ENCODE results near the gene SEMA3E.
"Not testable (repeated sequence)": the region's sequence is repeated elsewhere in the genome, so short reads cannot be mapped to it uniquely, and the experiment has no call there.

The SEMA3E gene

GRCh38 chr7:83648464-83649241, at the start of gene SEMA3E:
Gene SEMA3E (minus strand): TSS chr7:83649139.
- peak; percentile 26 for DNase-seq (ENCODE audit: low read depth, low spot score)

GRCh38 chr7:83697804-83698530, 49.0 kb upstream of the SEMA3E start:
- no peak for DNase-seq (ENCODE audit: low read depth, low spot score)

GRCh38 chr7:83696101-83696500, 47.2 kb upstream of the SEMA3E start:
- no peak for DNase-seq (ENCODE audit: low read depth, low spot score)

- DNase-seq (ENCODE audit: low read depth, low spot score): no peak
Observed at GRCh38 chr7:83695128-83695960, 46.4 kb upstream of the SEMA3E start.

GRCh38 chr7:83693256-83693655, 44.3 kb upstream of the SEMA3E start:
- DNase-seq (ENCODE audit: low read depth, low spot score): no peak

- no peak for DNase-seq (ENCODE audit: low read depth, low spot score)
Observed at GRCh38 chr7:83691095-83691494, 42.2 kb upstream of the SEMA3E start.

GRCh38 chr7:83689855-83690254, 40.9 kb upstream of the SEMA3E start:
- DNase-seq (ENCODE audit: low read depth, low spot score): no peak

GRCh38 chr7:83686416-83686815, 37.5 kb upstream of the SEMA3E start:
- DNase-seq (ENCODE audit: low read depth, low spot score): no peak

GRCh38 chr7:83684928-83685327, 36.0 kb upstream of the SEMA3E start:
- no peak for DNase-seq (ENCODE audit: low read depth, low spot score)

GRCh38 chr7:83681200-83681778, 32.4 kb upstream of the SEMA3E start:
- DNase-seq (ENCODE audit: low read depth, low spot score): no peak

- DNase-seq (ENCODE audit: low read depth, low spot score): peak; percentile 93
Observed at GRCh38 chr7:83677180-83677866, 28.4 kb upstream of the SEMA3E start.

- not testable (repeated sequence) for DNase-seq (ENCODE audit: low read depth, low spot score)
Observed at GRCh38 chr7:83673291-83673690, 24.4 kb upstream of the SEMA3E start.

- no peak for DNase-seq (ENCODE audit: low read depth, low spot score)
Observed at GRCh38 chr7:83672157-83672556, 23.2 kb upstream of the SEMA3E start.

GRCh38 chr7:83663131-83663530, 14.2 kb upstream of the SEMA3E start:
- DNase-seq (ENCODE audit: low read depth, low spot score): no peak

- DNase-seq (ENCODE audit: low read depth, low spot score): no peak
Observed at GRCh38 chr7:83658126-83658525, 9.2 kb upstream of the SEMA3E start.

- peak; percentile 32 for DNase-seq (ENCODE audit: low read depth, low spot score)
Observed at GRCh38 chr7:83655951-83656556, 7.1 kb upstream of the SEMA3E start.

- DNase-seq (ENCODE audit: low read depth, low spot score): no peak
Observed at GRCh38 chr7:83652481-83652880, 3.5 kb upstream of the SEMA3E start.

GRCh38 chr7:83649701-83650100, 762 bp upstream of the SEMA3E start:
- DNase-seq (ENCODE audit: low read depth, low spot score): no peak

GRCh38 chr7:83646027-83646426, 2.9 kb downstream of the SEMA3E start:
- DNase-seq (ENCODE audit: low read depth, low spot score): no peak

- no peak for DNase-seq (ENCODE audit: low read depth, low spot score)
Observed at GRCh38 chr7:83643739-83644138, 5.2 kb downstream of the SEMA3E start.

- no peak for DNase-seq (ENCODE audit: low read depth, low spot score)
Observed at GRCh38 chr7:83643012-83643411, 5.9 kb downstream of the SEMA3E start.
